Measurements from ENCODE around the gene LPP. TPM values are rescaled to one million over a fixed set of nuclear protein-coding genes. Genes with fewer than 3 reads are reported as not detected.

LPP gene
- total and polyA plus RNA-seq, 2 donors from 2014 or later = 6.7 to 233 TPM

- no peak for FAIRE-seq
Measured at GRCh38 chr3:188691004-188691403, 537.0 kb downstream of the LPP start.

GRCh38 chr3:188691665-188692064 is 537.7 kb downstream of the LPP start:
- Histone ChIP-seq H3K9me3 (ENCODE audit: control insufficient read depth in 2 of 3, insufficient read depth in 1 of 3, low read length in 3 of 3) (no peaks in the 10 kb centered on the region), H3K27ac (ENCODE audit: low read depth in 2 of 2, low read length in 2 of 2) (no peak overlapping the region), H3K36me3 (ENCODE audit: control insufficient read depth in 2 of 3, insufficient read depth in 3 of 3, low read length in 3 of 3) (no peaks in the 10 kb centered on the region), H3K9ac (ENCODE audit: low read length in 3 of 3) (no peak overlapping the region), H3K27me3 (ENCODE audit: control insufficient read depth, insufficient read depth, low read length) (no peaks in the 10 kb centered on the region), H3K4me1 (ENCODE audit: control insufficient read depth in 2 of 3, insufficient read depth in 2 of 3, low read depth in 1 of 3, low read length in 3 of 3) (no peaks in the 10 kb centered on the region), H3K4me3 (ENCODE audit: low read length in 3 of 3) (no peak overlapping the region)
- no peak for TF ChIP-seq CTCF (IDR thresholded peaks at IDR 0.05; ENCODE audit: borderline replicate concordance, extremely low read depth, insufficient read depth)
- intact Hi-C loops (cut with DNase I) = no loop called here
- no peak for FAIRE-seq
- no peak for DNase-seq

More at GRCh38 chr3:188691004-188691403, 537.0 kb downstream of the LPP start:
- Histone ChIP-seq H3K27me3 (ENCODE audit: control insufficient read depth, insufficient read depth, low read length) (no peaks in the 10 kb centered on the region), H3K9me3 (ENCODE audit: control insufficient read depth in 2 of 3, insufficient read depth in 1 of 3, low read length in 3 of 3) (no peaks in the 10 kb centered on the region), H3K9ac (ENCODE audit: low read length in 3 of 3) (no peak overlapping the region), H3K4me1 (ENCODE audit: control insufficient read depth in 2 of 3, insufficient read depth in 2 of 3, low read depth in 1 of 3, low read length in 3 of 3) (no peaks in the 10 kb centered on the region), H3K27ac (ENCODE audit: low read depth in 2 of 2, low read length in 2 of 2) (no peak overlapping the region), H3K36me3 (ENCODE audit: control insufficient read depth in 2 of 3, insufficient read depth in 3 of 3, low read length in 3 of 3) (no peaks in the 10 kb centered on the region), H3K4me3 (ENCODE audit: low read length in 3 of 3) (no peak overlapping the region)
- no peak for DNase-seq
- intact Hi-C loops (cut with DNase I) = no loop called here
- no peak for TF ChIP-seq CTCF (IDR thresholded peaks at IDR 0.05; ENCODE audit: borderline replicate concordance, extremely low read depth, insufficient read depth)

- TF ChIP-seq CTCF (IDR thresholded peaks at IDR 0.05; ENCODE audit: borderline replicate concordance, extremely low read depth, insufficient read depth) = no peak
- no peaks in the 10 kb centered on the region for H3K4me1 ChIP-seq (ENCODE audit: control insufficient read depth in 2 of 3, insufficient read depth in 2 of 3, low read depth in 1 of 3, low read length in 3 of 3)
- H3K9ac ChIP-seq (ENCODE audit: low read length in 3 of 3) = no peak overlapping the region
- no peaks in the 10 kb centered on the region for H3K27me3 ChIP-seq (ENCODE audit: control insufficient read depth, insufficient read depth, low read length)
- no peaks in the 10 kb centered on the region for H3K9me3 ChIP-seq (ENCODE audit: control insufficient read depth in 2 of 3, insufficient read depth in 1 of 3, low read length in 3 of 3)
- no peak for FAIRE-seq
- intact Hi-C loops (cut with DNase I) = no loop called here
- H3K4me3 ChIP-seq (ENCODE audit: low read length in 3 of 3) = no peak overlapping the region
- no peak overlapping the region for H3K27ac ChIP-seq (ENCODE audit: low read depth in 2 of 2, low read length in 2 of 2)
- DNase-seq = no peak
- no peaks in the 10 kb centered on the region for H3K36me3 ChIP-seq (ENCODE audit: control insufficient read depth in 2 of 3, insufficient read depth in 3 of 3, low read length in 3 of 3)
Measured at GRCh38 chr3:188692700-188693099, 538.7 kb downstream of the LPP start.

- Histone ChIP-seq H3K27me3 (ENCODE audit: control insufficient read depth, insufficient read depth, low read length) (no peaks in the 10 kb centered on the region), H3K4me1 (ENCODE audit: control insufficient read depth in 2 of 3, insufficient read depth in 2 of 3, low read depth in 1 of 3, low read length in 3 of 3) (no peaks in the 10 kb centered on the region), H3K27ac (ENCODE audit: low read depth in 2 of 2, low read length in 2 of 2) (no peak overlapping the region), H3K9ac (ENCODE audit: low read length in 3 of 3) (no peak overlapping the region), H3K36me3 (ENCODE audit: control insufficient read depth in 2 of 3, insufficient read depth in 3 of 3, low read length in 3 of 3) (no peaks in the 10 kb centered on the region), H3K4me3 (ENCODE audit: low read length in 3 of 3) (no peak overlapping the region), H3K9me3 (ENCODE audit: control insufficient read depth in 2 of 3, insufficient read depth in 1 of 3, low read length in 3 of 3) (no peaks in the 10 kb centered on the region)
- FAIRE-seq (no peak), DNase-seq (no peak)
- intact Hi-C loops (cut with DNase I) = no loop called here
- no peak for TF ChIP-seq CTCF (IDR thresholded peaks at IDR 0.05; ENCODE audit: borderline replicate concordance, extremely low read depth, insufficient read depth)
Measured at GRCh38 chr3:188693435-188693834, 539.5 kb downstream of the LPP start.

Data from kidney (tissue), 14 donors.